Memory B cell (primary cell): ENCODE measurements around the gene TPM4.

Experiments
- ATAC-seq: fragments of 150-1000 bp; cut with Tn5 transposase; 2 replicates; pipeline ENCODE4 v1.10.0; 2021; ENCODE audit warnings: low read depth, mild to moderate bottlenecking, moderate library complexity
- DNase-seq, 2 donors: peaks; one replicate each; pipeline ENCODE4 v3.0.0; 2022; ENCODE audit warnings: low spot score in 2 of 2
- H3K27ac Mint-ChIP-seq: one replicate; pipeline ENCODE4 v1.8.0; 2022; ENCODE audit warnings: mild to moderate bottlenecking, moderate library complexity, mixed read lengths
- H3K27me3 Mint-ChIP-seq: one replicate; pipeline ENCODE4 v1.8.0; 2022; ENCODE audit warnings: mixed read lengths
- H3K36me3 Mint-ChIP-seq: one replicate; pipeline ENCODE4 v1.8.0; 2022; ENCODE audit warnings: mild to moderate bottlenecking, mixed read lengths
- H3K4me1 Mint-ChIP-seq: one replicate; pipeline ENCODE4 v1.8.0; 2022; ENCODE audit warnings: mixed read lengths
- H3K4me3 Mint-ChIP-seq: one replicate; pipeline ENCODE4 v1.8.0; 2022; ENCODE audit warnings: mild to moderate bottlenecking, moderate library complexity, mixed read lengths
- H3K9me3 Mint-ChIP-seq: one replicate; pipeline ENCODE4 v1.8.0; 2022; ENCODE audit warnings: mixed read lengths

The TPM4 gene

DNA sequence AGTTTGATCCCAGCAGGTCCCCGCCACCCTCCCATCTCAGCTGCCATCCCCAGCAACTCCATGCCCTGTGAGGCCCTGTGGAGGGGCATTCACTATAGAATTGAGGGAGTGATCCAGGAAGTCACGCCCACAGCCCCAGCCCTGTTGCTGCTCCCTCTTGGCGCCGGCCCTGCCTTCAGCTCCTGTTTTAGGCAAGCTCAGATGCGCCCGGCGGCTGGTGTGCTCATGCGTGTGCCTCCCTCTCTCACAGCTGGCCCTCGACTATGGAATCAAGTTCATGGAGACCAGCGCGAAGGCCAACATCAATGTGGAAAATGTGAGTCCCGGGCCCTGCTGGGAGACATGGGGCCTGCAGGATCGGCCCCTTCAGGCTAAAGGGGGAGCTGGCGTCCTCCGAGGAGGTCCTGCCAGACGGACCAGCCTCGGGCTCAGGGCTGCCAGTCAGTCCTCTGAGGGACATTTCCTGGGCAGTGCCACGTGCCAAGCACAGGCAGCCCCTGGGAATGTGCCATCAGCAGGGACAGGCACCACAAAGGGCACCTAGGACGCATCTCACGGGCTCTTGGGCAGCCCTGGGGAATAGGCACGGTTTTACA is 51.6 kb downstream of the TPM4 start:
- DNase-seq (no peak), ATAC-seq (no peak)
- Mint-ChIP-seq H3K36me3 (peaks cover 41% of the 10 kb centered on the region), H3K9me3 (peaks cover 9% of the 10 kb centered on the region), H3K4me1 (peaks cover 14% of the 10 kb centered on the region), H3K27ac (no peak overlapping the region), H3K4me3 (no peak overlapping the region), H3K27me3 (no peaks in the 10 kb centered on the region)

DNA sequence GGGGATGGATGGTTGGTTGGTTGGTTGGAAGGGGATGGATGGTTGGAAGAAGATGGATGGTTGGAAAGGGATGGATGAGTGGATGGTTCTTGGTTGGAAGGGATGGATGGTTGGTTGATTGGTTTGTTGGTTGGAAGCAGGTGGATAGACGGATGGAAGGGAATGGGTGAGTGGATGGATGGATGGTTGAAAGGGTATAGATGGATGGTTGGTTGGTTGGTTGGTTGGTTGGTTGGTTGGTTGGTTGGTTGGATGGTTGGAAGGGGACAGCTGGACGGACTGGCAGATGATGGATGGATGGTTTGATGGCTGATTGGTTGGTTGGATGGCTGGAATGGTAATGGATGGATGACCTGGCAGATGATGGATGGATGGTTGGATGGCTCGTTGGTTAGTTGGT is 55.4 kb downstream of the TPM4 start:
- Mint-ChIP-seq H3K9me3 (peaks cover 11% of the 10 kb centered on the region), H3K4me1 (peaks cover 25% of the 10 kb centered on the region), H3K4me3 (no peak overlapping the region), H3K27ac (peak overlapping the region; percentile 54), H3K36me3 (peaks cover 39% of the 10 kb centered on the region), H3K27me3 (no peaks in the 10 kb centered on the region)
- no peak for ATAC-seq
- DNase-seq: no peak

DNA sequence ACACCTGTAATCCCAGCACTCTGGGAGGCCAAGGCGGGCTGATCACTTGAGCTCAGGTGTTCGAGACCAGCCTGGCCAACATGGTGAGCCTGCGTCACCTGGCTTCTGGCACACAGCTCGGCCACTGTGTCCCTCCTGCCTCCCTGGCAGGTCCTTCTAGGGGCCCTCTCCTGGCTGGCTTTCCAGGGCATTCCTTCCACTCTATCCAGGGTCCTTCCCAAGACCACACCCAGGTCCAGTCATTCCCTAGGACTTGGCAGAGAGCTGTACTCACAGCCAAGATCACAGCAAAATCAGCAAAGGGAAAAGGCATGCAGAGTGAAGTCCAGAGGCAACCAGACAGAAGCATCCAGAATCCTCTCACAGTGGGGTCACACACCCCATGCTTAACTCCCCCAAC is 57.5 kb downstream of the TPM4 start:
- DNase-seq (no peak), ATAC-seq (no peak)
- Mint-ChIP-seq H3K4me1 (peaks cover 27% of the 10 kb centered on the region), H3K4me3 (no peak overlapping the region), H3K27me3 (no peaks in the 10 kb centered on the region), H3K36me3 (peaks cover 34% of the 10 kb centered on the region), H3K9me3 (peaks cover 11% of the 10 kb centered on the region), H3K27ac (peak overlapping the region; percentile 58)

DNA sequence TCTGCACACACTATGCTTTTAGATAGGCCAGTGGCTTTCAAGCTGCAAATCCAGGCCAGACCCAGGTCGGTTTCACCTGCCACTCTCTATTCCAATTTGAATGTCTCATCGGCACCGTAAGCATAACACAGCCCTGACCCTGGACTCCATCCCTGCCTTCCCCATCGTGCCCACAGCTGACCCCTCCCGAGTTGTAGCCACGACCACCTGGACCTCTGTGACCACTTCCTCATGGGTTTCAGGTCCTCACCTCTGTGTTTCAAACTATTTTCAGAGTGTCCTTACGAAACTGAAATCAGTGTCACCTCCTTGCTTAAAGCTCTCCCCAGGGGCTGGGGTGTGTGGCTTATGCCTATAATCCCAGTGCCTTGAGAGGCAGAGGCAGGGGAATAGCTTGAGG is 58.2 kb downstream of the TPM4 start:
- Mint-ChIP-seq H3K4me3 (no peak overlapping the region), H3K27ac (peak overlapping the region; percentile 6), H3K36me3 (peaks cover 29% of the 10 kb centered on the region), H3K4me1 (peaks cover 27% of the 10 kb centered on the region), H3K9me3 (peaks cover 11% of the 10 kb centered on the region), H3K27me3 (no peaks in the 10 kb centered on the region)
- no peak for ATAC-seq
- no peak for DNase-seq

DNA sequence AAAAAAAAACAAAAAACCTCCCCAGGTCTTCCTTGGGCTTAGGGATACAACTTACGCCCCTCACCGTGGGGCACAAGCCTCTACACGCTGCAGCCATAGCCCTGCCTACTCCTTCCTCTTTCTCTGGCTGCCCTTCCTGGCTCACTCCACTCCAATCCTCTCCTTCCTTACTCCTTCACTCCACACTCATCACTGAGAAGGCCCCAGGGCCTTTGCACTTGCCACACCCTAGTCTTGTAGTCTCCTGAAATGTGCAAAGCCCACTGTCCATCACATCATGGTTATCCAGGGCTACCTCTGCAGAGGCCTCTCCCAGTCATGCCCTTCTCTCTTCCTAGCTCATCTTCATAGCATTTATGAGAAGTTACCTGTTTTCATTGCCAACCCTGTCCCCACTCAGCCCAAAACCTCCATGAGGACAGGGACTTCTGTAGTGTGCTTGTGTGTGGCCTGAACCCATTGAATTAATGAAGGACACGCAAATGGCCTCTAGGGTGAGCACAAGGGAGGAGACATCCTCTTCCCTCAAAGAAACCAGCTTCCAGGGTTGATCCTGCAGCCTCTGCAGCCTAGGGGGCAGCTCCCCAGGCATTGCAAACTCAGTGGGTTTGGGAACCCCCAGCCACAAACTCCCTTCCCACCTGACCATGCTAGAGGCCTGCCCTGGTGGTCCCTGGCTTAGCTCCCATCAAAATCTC is 59.3 kb downstream of the TPM4 start:
- H3K4me3 Mint-ChIP-seq: peak overlapping the region; percentile 25

DNA sequence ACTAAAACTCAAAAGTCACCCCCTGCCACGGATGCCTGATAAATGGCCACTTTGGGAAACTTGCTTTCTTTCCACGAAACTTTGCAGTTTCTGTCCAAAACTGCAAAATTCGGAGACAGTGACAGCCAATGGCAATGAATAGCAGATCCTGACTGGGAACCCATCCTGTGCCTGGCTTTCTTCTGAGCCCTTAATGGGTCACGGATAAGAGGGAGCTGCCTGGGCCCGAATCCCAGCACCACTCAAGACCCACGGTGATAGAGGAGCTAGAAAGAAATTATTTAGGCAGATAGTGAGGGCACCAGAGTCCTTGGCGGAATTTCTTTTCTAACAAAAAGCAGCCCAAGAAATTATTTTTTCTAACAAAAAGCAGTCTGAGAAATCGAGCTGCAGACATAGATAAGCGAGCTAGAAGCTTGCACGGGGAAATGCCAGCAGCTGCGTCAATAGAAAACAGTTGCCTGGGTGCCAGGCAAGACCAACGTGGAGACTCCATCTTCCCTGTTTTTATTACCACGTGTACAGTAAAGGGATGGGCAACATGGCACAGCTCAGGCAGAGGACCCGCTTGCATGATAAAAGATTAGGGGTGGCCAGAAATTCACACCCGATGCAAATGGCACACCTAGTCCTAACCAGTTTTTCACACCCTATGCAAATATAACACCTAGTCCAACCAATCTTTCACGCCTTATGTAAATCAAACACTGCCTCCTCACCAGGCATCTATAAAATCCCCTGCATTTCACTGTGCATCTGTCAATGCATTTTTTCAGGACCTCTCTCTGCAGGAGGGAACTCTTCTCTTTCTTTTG is 60.1 kb downstream of the TPM4 start:
- Mint-ChIP-seq H3K9me3 (peaks cover 7% of the 10 kb centered on the region), H3K4me1 (peaks cover 32% of the 10 kb centered on the region), H3K27ac (peak overlapping the region; percentile 25), H3K4me3 (no peak overlapping the region), H3K27me3 (no peaks in the 10 kb centered on the region), H3K36me3 (peaks cover 19% of the 10 kb centered on the region)
- no peak for ATAC-seq
- no peak for DNase-seq

More for the DNA sequence above, 59.3 kb downstream of the TPM4 start:
- ATAC-seq (no peak), DNase-seq (no peak)
- peak overlapping the region; percentile 7 for H3K27ac Mint-ChIP-seq
- H3K27me3 Mint-ChIP-seq: no peaks in the 10 kb centered on the region
- peaks cover 30% of the 10 kb centered on the region for H3K4me1 Mint-ChIP-seq
- H3K9me3 Mint-ChIP-seq: peaks cover 11% of the 10 kb centered on the region
- peaks cover 23% of the 10 kb centered on the region for H3K36me3 Mint-ChIP-seq

DNA sequence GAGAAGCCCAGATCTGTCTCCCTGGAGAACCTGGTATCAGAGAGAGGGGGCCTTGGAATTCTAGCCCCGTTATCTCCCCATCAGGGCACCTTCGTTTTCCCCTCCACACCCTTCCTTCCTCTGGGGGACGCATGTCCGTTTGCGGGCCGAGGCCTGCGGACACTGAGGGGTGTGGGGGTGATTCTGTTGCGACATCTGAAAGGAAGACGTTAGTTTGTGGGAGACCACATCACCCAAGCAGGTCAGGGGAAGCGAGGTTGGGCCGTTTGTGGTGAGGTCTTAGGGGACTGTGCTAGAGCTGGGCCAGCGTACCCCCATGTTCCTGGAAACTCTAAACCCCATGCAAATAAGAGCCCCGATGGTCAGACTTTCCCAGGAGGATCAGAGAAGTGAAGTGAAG is 63.5 kb downstream of the TPM4 start:
- no peak for ATAC-seq
- no peaks in the 10 kb centered on the region for H3K27me3 Mint-ChIP-seq
- peak overlapping the region; percentile 39 for H3K4me3 Mint-ChIP-seq

DNA sequence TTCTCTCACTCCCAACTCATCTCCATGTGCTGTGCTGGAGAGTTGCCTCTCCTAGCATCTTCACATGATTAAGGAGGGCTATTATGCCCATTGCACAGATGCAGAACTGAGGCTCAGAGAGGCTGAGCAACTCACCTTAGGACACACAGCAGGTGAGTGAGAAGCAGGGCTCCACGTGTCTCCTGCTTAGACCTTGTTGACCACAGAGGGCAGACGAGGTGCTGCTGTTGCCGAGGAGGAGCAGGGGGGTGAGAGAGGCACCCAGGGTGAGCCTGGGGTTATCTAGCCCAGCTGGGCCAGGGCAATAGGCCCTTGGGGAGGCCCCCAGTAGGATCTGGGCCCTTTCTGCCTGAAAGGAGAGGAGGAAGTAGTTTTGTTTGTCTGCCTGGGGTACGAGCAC is 64.7 kb downstream of the TPM4 start:
- ATAC-seq (peak; percentile 60), DNase-seq (peak; percentile 61 to 66)
- peak overlapping the region; percentile 98 for H3K27ac Mint-ChIP-seq
- peaks cover 11% of the 10 kb centered on the region for H3K36me3 Mint-ChIP-seq
- peak overlapping the region; percentile 52 for H3K4me3 Mint-ChIP-seq
- H3K4me1 Mint-ChIP-seq: peaks cover 38% of the 10 kb centered on the region
- peaks cover 3% of the 10 kb centered on the region for H3K9me3 Mint-ChIP-seq
- H3K27me3 Mint-ChIP-seq: no peaks in the 10 kb centered on the region

More for the DNA sequence above, 63.5 kb downstream of the TPM4 start:
- H3K36me3 Mint-ChIP-seq: peaks cover 7% of the 10 kb centered on the region
- peaks cover 42% of the 10 kb centered on the region for H3K4me1 Mint-ChIP-seq
- H3K9me3 Mint-ChIP-seq: peaks cover 3% of the 10 kb centered on the region
- no peak for DNase-seq
- peak overlapping the region; percentile 92 for H3K27ac Mint-ChIP-seq

DNA sequence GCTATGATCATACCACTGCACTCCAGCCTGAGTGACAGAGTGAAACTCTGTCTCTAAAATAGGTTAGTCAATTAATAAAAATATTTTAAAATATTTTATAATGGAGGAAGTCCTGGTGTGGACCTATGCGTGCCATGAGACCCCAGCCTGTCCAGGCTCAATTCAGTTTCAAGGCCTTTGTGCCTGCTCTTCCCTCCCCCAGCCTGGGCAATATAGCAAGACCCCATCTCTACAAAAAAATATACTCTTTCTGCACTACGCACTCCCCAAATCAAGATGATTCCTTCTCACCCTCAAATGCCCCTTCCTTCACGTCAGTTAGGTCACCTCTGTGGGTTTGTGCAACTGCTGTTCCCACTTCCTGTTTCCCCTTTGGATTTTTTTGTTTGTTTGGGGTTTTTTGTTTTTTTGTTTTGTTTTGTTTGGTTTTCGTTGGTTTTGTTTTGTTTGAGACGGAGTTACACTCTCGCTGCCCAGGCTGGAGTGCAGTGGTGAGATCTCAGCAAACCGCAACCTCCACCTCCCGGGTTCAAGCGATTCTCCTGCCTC is 65.8 kb downstream of the TPM4 start:
- Mint-ChIP-seq H3K36me3 (peaks cover 13% of the 10 kb centered on the region), H3K4me1 (peaks cover 34% of the 10 kb centered on the region), H3K27ac (peak overlapping the region; percentile 98), H3K4me3 (peak overlapping the region; percentile 9), H3K9me3 (peaks cover 3% of the 10 kb centered on the region), H3K27me3 (no peaks in the 10 kb centered on the region)
- ATAC-seq (no peak), DNase-seq (no peak)

DNA sequence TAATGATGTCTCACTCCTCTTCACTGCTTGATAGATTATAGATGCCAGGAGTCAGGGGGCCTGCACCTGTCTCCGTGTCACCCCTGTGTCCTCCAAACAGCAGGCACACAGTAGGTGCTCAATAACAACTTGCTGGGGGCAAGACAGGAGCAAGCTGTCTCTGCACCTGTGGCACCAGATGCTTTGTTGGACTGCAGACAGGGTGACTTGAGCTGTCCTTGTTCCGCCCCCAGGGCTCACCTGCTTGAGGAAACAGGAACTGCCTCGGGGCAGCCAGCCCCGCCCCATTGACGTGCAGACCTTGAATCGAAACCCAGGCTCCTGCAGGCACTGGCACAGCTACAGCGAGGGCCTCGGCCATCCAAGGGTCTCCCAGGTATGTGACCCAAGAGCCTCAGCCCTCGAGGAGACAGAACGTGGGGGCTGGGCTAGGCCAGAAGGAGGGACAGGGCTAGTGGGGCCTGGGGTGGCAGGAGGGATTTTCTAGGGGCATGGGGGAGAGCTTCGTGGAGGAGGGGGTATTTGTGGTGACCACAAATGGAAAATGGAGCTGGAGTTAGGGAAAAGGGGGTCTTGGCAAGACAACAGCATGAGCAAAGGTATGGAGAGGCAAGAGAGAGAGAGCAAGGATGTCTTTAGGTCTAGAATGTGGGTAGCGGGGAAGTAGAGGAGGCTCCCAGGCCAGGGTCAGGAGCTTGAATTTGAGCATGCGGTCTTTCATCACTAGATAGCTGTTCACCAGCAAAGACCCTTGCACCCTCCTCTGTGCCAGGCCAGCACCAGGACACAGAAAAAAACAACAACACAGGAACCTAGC is 67.3 kb downstream of the TPM4 start, which contains the start of gene HSH2D:
Gene HSH2D (plus strand): TSS at position 287 of the 817 bp plus-strand sequence. CDS start 5,066 bp downstream, outside the sequence.
- Mint-ChIP-seq H3K27me3 (no peaks in the 10 kb centered on the region), H3K9me3 (peaks cover 3% of the 10 kb centered on the region), H3K4me3 (peak within 1 kb of the TSS; percentile 99), H3K4me1 (peaks cover 34% of the 10 kb centered on the region), H3K36me3 (peaks cover 13% of the 10 kb centered on the region), H3K27ac (peak within 1 kb of the TSS; percentile 98)
- ATAC-seq (peak; percentile 79), DNase-seq (peak; percentile 84 to 85)

DNA sequence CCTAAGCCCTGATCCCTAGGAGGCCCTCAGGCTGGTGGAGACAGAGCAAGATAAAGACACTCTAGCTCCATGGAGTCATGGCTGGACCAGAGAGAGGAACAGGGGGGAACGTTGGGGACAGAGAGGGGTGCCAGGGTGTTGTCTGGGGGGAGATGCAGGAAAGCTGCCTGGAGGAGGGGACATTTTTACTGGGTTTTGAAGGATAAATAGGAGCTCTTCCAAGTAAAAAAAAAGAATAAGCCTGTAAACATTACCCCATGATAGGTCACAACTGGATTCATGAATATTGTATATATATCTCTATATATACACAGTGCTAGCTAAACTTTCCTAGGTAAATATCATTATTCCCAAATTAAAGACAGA is 67.9 kb downstream of the TPM4 start:
- Mint-ChIP-seq H3K27ac (peak overlapping the region; percentile 98), H3K27me3 (no peaks in the 10 kb centered on the region), H3K4me1 (peaks cover 39% of the 10 kb centered on the region), H3K4me3 (peak overlapping the region; percentile 99), H3K9me3 (peaks cover 3% of the 10 kb centered on the region), H3K36me3 (peaks cover 17% of the 10 kb centered on the region)
- no peak for ATAC-seq
- no peak for DNase-seq

DNA sequence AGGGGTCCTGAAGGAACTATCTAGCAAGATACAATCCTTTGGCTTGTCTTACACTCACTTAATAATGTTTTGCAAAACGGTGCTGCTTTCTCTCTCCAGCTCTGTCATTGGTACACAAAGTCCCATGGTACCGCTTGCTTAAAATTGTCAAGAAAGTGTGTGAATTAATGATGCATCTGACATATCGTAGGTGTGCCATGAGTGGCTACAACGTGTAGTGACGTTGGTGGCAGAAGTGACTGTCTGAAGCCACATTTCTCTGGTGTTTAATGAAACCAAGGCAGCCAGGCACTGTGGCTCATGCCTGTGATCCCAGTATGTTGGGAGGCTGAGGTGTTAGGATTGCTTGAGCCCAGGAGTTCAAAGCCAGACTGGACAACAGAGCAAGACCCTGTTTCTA is 69.8 kb downstream of the TPM4 start:
- peaks cover 19% of the 10 kb centered on the region for H3K36me3 Mint-ChIP-seq
- H3K27ac Mint-ChIP-seq: peak overlapping the region; percentile 98
- peaks cover 3% of the 10 kb centered on the region for H3K9me3 Mint-ChIP-seq
- no peaks in the 10 kb centered on the region for H3K27me3 Mint-ChIP-seq
- no peak for DNase-seq
- ATAC-seq: no peak
- peak overlapping the region; percentile 99 for H3K4me3 Mint-ChIP-seq
- peaks cover 39% of the 10 kb centered on the region for H3K4me1 Mint-ChIP-seq

DNA sequence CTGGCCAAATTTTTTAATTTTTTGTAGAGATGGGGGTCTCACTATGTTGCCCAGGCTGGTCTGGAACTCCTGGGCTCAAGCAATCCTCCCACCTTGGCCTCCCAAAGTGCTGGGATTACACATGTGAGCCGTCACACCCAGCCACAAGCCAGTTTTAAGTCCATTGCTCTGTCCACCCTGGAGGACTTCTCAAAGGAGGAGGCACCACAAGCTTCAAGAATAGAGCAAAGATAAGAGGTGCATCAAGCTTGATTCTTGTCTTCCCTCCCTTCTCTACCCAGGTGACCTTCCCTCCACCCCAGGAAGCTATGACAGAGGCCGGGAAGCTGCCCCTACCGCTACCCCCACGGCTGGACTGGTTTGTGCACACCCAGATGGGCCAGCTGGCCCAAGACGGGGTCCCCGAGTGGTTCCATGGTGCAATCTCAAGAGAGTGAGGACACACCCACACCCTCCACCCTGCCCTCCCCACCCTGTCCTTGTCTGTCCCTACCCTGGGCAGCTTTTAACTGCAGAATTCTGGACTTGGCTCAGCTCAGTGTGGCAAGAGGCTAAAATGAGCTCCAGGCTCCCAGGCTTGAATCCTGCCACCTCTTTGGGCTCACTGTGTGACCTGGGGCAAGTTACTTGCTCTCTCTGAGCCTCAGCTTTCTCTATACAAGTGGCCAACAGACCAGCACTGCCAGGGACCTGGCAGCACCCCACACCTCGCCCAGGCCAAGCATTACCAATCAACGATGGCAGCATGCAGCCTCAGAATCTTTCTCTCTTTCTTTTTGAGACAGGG is 72.3 kb downstream of the TPM4 start:
- peak overlapping the region; percentile 69 for H3K4me3 Mint-ChIP-seq
- no peaks in the 10 kb centered on the region for H3K9me3 Mint-ChIP-seq
- DNase-seq (no peak), ATAC-seq (no peak)
- peaks cover 25% of the 10 kb centered on the region for H3K4me1 Mint-ChIP-seq
- H3K36me3 Mint-ChIP-seq: peaks cover 24% of the 10 kb centered on the region
- no peaks in the 10 kb centered on the region for H3K27me3 Mint-ChIP-seq
- H3K27ac Mint-ChIP-seq: peak overlapping the region; percentile 49
